ENCODE data around the gene GRK6.

The GRK6 gene

GRCh38 chr5:177490311-177490991 lies 64.0 kb downstream of the GRK6 start:
- no peak for DNase-seq

GRCh38 chr5:177490992-177491391 lies 64.5 kb downstream of the GRK6 start:
- DNase-seq = no peak

GRCh38 chr5:177491429-177491945 lies 65.0 kb downstream of the GRK6 start:
- DNase-seq = peak; percentile 44

- no peak for DNase-seq
Measured at GRCh38 chr5:177491983-177492746, 65.7 kb downstream of the GRK6 start.

Data from activated CD4-positive, alpha-beta T cell treated with anti-CD3 and anti-CD28 coated beads, Interleukin-2, amount 50 U/mL, for 16 hours (primary cell).